Measurements from ENCODE around the gene MDGA2.

MDGA2 gene

GRCh38 chr14:46840944-46841720 is 834.3 kb downstream of the MDGA2 start:
- DNase-seq: no peak

GRCh38 chr14:46820291-46820690 is 855.1 kb downstream of the MDGA2 start:
- no peak for DNase-seq

GRCh38 chr14:46819117-46819516 is 856.3 kb downstream of the MDGA2 start:
- no peak for DNase-seq

DNA sequence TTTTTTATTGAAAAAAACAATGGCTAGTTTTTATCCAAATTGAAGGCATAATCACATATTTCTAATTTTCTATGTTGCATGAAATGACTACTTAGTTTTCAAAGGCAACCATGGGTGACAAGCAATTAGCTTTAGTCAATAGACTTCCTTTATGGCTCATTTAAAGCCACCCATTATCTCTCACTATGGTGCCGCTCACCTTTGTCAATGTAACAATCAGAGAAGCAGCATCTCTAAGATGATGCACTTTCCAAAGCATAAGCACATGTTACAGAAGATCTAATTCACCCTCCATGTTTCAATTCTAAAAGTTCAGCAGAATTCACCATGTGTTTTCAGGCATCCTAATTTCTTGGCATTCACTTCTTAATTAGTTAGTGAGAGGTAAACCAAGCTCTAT is 857.3 kb downstream of the MDGA2 start:
- no peak for DNase-seq

DNA sequence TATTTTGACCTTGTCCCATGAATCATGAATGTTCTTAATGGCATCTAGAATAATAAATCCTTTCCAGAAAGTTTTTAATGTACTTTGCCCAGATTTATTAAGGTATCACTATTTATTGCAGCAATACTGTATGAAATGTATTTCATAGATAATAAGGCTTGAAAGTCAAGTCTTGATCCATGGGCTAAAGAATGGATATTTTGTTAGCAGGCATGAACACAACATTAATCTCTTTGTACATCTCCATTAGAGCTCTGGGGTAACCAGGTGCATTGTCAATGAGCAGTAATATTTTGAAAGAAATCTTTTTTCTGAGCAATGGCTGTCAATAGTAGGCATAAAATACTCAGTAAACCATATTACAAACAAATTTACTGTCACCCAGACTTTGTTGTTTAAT is 882.3 kb downstream of the MDGA2 start:
- DNase-seq: no peak

All from cerebellar nuclear complex (tissue), 1 donor.